Measurements from ENCODE around the gene PLCZ1.
"Not testable (repeated sequence)": the region's sequence is repeated elsewhere in the genome, so short reads cannot be mapped to it uniquely, and the experiment has no call there.

The PLCZ1 gene

DNA sequence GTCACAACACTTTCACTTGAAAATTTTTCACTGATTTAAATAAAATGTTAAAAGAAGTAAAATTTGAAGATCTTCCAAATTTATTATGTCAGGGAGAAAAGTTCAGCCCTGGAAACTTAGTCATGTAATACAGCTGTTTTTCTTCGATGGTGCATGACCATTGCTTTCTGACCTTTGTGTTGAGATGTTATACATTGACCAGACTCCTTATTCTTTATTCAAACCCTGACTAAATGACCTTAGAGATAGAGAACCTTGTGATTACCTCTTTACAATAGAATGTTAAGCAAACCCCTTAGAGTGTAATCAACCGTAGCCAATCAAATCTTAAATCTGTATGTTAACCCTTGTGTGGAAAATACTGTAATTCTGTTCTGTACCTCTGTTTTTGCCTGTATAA is 34.5 kb downstream of the PLCZ1 start:
- DNase-seq = no peak

DNA sequence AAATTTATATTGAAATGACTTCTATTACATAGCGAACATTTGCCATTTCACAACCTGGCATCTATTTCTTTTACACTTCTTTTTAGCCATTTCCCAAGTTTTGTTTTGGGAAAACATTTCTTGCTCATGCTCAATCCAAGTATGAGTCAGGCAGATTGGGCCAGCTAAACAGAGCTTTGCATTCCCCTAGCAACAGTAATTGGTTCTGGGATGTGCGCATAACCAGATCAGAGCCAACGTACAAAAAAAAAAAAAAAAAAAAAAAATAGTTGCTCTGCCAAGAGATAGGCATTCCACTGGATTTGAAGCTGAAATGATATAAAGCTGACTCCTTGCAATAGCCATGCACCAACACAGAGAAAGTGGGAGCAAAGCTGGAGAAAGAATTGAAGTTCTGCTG is 37.5 kb downstream of the PLCZ1 start:
- no peak for DNase-seq

DNA sequence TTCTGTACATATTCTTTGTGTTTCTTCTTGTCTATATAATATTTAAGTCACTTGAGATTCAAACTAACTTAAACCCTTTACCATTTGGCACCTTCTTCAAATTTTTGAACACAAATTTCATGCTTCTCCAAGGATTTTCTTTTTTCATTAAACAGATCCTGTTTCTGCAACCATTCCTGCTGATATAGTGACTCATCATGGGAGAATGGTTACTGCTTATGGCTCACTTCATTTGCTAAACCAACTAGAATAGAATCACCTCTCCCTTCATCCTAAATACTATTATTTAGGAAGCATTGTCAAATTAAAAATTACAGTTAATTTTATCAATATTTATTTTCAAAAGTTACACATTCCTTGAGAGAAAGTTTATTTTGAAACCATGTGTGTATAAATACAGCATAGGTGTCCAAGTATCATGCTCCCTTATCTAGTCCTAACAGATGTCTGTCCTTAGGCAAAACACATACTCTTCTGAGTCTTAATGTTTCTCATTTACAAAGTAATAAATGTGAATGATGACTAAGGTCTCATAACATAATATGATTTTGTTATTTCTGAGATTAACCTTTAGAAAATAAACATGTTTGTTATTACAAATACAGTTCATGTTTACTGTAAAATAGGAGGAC is 40.7 kb downstream of the PLCZ1 start:
- DNase-seq = no peak

DNA sequence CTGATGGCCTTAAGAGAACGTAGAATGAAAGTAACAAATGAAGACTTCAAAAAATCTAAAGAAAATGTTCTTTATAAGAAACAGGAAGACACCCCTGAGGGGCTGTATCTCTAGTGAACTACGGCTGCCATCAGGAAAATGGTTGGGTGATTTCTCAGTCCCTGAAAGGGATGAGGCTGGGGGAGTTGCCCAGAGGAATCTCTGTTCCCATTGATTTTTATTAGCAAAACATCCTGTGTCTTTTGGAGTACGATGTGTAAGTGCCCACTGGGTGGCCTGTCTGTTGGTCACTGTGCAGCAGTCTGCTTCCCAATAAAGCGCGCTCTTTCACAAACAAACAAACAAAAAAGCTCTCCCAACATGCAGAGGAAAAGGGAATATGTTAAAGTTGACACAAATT is 43.8 kb downstream of the PLCZ1 start:
- DNase-seq = not testable (repeated sequence)

DNA sequence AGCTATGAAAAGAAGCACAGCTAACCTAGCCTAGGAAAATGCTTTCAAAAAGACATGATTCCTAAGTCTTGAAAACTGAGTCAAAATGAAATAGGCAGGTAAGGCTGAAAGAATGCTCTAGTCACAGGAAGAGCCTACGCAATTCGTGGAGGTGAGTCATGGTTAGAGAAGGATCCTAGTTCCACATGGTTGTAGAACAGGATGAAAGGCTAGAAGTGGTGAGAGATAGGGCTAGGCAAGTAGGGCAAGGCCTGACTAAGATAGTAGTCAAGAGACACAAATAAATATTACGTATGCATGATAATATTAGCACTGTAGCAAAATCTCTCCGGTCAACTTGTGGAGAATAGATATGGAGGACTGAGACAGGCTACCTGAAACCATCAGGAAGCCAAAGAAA is 47.2 kb downstream of the PLCZ1 start:
- no peak for DNase-seq

DNA sequence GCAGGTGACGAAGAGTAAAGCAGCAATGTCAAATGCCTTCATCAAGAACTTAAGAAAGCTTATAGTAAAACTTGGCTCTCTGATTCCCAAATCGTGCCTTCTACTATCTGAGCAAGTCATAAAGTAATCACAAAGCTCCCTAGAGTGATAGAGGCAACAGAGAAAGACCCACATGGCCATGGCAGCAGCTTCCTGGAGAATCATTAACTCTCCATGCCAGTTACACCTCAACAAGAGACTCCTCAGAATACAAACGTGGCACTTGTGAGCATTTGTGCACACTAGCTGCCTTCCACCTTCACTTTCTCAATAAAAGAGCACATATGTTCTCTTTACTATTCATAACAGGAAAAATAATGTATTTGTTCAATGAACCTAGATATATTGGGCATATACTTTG is 48.0 kb downstream of the PLCZ1 start:
- no peak for DNase-seq

DNA sequence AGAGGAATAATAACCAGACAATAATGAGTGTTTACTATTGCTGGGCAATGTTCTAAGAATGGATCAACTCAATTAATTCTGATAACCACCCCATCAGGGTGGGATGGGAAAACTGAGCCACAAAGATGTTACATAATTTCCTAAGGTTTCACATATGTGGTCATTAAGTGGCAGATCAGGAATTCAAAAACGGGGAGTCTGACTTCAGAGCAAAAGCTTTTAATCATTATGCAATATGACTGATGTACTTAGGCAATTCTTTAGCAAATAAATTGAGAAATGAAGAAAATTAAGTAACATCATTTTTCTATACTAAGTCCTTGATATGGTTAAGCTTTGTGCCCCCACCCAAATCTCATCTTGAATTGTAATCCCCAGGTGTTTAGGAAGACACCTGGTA is 53.4 kb downstream of the PLCZ1 start:
- DNase-seq = no peak

DNA sequence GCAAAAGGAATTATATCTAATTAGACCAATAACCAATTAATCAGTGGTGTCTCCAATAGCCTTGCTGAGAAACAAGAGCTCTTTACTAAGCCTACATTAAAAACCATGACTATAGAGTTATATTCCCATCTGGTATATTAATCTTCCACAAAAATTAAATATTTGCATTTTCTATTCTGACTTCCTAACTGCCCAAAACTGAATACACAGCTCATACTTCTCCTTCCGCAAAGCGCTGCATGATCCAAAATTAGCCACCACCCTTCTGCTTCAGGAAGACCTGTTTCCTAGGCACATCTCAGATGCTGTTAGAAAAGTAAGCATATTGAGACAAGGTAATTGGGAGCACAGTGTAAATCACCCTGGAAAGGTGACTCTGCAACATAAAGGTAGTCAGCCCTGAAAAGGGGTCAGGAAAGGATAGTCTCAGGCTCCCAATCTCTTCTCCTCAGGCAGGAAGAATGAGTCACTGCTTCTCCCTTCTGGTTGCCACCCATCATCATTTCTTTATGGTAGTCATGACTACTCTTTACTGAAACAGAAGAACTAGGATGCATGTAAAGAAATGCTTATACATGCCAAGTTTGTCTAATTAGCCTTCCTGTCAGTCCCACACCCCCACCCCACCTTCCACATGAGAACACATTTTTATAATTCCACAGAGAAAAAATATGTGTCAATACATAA is 54.3 kb downstream of the PLCZ1 start:
- DNase-seq = no peak

DNA sequence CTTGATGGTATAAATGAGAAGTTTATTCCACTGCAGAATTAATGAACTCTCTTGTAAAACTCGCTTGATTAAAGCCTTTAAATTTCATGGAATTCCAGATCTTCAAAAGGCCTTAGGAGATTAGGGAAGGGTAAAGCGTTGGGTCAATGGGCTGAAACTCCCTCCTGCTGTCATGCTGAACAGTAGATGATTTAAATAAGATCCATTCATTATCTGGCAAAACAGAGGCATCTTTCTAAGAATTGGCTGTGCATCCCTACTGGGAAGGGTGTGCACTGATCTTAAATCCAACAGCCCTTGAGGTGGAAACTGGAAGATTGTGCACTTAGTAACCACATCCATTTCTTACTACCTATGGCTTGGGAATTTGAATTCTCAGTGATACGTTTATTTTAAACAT is 56.0 kb downstream of the PLCZ1 start:
- DNase-seq = no peak

DNA sequence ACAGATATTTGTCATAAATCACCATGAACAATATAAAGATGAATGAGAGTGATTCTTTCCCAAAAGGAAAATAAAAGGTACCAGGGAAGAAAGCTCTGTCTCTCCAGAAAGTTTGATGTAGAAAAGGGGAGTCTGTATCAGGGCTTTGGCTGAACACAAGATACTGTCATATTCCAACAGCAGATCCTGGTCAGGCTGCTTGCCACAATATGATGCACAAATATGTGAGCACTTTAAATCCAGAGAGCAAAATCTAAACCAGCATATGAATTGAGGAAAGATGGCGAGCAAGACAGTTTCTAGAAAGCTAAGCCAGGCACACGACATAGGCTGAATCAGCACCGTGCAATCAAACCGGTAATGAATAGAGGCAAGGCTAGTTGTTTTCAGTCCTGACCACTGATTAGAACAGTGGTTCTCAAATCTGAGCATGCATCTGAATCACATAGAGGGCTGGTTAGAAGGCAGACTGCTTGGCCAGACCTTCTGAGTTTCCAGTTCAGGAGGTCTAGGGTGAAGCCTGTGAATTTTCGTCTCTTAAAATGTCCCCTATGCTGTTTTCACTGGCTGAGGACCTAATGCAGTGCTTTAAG is 60.7 kb downstream of the PLCZ1 start:
- DNase-seq = no peak

DNA sequence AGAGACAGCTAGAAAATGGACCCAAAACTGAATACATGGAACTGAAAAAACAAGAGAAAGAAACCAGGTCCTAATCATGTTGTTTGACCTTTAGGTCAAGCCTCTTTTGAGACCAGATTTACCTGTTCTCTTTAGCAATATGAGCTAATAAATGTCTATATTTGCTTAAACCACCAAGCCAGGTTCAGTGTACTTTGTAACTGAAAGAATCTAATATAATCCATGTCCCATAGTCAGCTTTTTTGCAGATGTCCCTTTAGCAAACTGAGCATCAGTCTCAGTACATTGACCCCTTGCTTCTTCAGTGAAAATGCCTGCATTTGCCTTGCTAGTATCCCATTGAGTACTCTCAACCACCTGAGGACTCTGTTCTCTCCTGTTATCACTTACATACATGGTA is 61.7 kb downstream of the PLCZ1 start:
- DNase-seq = no peak

DNA sequence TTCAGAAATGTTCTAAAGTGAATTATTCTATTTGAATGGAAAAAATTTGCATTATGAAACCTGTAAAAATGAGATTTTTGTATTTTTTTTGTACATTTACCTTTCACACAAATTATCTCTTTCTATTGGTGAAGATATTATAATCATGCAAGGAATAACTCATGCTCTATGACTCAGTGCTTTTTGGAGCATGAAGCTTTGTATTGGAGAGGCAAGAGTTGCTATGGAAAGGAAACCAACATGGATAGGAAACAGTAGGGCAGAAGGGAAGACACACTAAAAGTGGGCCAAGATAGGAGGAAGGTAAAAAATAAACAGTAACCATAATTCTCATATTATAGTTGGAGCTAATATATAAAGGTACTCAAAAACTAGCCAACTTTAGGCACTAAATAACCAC is 79.0 kb downstream of the PLCZ1 start:
- DNase-seq = no peak

DNA sequence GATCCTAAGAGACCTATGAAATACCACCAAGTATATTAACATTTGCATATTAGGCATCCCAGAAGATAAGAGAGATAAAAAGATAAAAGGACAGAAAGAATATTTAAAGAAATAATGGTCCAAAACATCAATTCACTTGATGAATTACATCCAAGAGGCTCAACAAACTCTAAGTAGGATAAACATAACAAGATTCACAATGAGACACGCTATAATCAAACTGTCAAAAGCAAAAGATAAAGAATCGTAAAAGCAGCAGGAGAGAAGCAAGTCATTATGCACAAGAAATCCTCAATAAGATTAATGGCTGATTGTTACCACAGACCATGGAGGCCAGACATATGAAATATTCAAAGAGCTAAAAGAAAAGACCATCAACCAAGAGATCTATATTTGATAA is 79.6 kb downstream of the PLCZ1 start:
- no peak for DNase-seq

DNA sequence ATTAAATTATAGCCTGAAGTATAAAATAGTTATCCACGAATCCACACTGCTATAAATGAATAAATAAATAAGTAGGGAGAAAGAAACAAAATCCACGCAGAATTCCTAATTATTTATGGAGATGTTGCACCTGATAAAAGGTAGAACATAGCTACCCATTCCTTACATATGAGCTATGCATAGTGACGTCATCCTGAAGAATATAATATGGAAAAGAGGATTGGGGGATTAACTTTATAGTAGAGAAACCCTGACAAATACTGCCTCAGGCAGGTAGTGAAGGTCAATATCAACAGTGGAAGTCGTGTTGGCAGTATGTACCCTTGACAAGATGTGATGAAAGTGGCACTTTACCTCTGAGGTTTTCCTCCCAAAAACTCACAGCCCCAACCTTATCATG is 82.5 kb downstream of the PLCZ1 start:
- no peak for DNase-seq

DNA sequence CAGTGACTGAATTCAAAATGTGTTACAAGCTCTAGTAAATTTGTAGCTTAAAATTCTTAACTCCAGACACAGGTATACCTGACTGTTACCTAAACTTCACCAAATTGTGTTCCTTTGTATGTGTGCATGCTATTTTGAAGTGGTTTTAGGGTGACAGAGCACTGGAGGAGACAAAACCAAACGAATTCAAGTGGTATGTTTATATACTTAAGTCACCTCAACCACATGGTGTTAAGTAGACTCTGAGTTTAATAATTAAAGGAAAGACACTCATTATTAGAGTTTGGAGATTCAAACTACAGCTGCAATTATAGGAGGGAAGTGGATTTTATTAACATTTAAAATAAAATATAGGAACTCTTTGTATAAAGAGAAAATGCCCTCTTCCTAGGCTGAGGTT is 84.3 kb downstream of the PLCZ1 start:
- DNase-seq = no peak

DNA sequence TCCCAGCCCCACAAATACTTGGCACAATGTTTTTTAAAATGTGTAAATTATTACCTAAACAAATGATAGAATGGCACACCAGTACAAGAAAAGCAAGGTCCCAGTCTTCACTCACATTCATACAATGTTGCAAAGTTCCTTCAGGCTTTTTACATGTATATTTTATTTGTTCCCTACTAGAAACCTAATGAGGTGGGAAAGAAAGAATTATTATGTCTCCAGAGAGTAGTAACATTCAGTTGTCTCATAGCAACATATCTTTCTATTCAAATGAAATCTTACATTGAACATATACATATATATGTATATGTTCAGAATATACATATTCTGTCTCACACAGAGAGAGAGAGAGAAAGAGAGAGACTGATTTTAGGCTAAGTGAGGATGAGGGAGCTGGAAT is 85.2 kb downstream of the PLCZ1 start:
- no peak for DNase-seq

DNA sequence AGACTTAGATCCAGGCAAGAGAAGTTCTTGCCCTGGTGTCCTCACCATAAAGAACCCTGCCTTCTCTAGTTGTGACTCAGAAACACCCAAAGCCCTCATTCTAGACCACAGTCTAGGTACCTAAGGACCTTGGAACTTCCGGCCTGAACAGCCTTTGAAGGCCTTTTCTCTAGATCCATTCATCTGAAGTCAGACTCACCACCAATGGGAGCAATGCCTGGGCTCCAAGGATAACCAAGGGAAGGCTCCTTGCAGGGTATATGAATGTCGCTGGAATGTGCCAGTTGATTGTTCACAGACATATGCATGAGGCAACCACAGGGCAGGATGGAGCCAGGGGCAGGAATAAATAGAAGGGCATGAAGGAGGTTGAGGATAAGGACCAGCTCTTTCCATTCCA is 86.3 kb downstream of the PLCZ1 start:
- DNase-seq = no peak

DNA sequence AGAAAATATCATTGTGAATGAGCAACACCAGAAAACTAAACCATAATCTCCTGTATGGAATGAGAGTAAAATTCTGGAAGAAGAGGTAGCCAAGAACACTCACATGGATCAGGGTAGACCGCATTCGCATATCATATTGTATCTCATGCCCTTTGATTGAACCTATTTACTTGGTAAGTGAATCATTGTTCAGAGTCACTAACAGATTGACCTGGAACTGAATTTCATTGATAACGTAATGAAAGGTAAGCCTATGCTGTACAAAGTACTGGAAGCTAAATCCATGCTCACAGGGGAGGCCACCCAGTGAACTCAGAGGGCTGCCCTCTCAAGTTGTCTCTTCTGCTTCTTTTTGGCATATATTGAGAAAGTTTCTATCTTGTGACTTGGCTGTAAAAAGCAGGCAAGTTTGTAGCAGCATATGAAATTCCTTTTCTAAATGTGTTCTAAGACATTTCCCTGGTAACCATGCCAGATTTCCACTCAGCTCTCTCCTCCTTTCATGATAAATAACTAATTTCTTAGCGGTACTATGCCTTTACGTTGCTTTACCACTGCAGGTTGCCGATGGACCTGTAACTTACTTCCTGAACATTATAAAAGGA is 91.4 kb downstream of the PLCZ1 start:
- no peak for DNase-seq

DNA sequence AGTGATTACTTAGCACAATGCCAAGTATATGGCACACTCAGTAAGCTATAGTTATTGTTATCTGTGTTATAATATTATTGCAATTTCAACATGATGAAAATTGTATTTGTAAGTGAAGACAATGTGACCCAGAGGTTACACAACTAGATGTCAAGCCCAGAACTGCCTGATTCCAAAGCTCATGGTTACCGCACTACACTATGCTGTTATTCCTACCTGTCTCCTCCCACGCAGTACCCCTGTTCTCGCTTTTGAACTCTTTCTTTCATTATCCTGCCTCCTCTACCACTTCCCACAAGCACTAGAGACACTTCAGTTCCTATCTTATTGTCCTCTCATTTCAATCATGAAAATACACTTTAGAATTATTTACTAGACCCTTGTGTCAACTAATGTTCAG is 93.2 kb downstream of the PLCZ1 start:
- no peak for DNase-seq

DNA sequence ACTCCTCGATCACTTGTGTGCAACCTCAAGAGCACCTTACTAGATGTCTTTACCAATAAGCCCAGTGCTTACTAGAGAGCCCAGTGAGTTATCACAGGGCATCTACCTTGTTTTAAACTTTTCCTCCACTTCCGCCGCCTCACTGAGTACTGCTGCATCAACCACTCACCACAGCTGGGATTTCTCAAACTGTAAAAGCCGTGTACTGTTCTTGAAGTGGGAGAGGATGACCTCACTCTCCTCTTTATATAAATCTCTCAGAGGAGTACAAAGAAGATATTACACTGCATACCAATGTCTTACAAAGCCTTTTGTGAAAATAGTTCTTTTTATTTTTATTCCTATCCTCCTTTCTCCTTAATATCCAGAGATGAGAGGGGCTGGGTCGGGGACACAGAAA is 94.1 kb downstream of the PLCZ1 start:
- no peak for DNase-seq

DNA sequence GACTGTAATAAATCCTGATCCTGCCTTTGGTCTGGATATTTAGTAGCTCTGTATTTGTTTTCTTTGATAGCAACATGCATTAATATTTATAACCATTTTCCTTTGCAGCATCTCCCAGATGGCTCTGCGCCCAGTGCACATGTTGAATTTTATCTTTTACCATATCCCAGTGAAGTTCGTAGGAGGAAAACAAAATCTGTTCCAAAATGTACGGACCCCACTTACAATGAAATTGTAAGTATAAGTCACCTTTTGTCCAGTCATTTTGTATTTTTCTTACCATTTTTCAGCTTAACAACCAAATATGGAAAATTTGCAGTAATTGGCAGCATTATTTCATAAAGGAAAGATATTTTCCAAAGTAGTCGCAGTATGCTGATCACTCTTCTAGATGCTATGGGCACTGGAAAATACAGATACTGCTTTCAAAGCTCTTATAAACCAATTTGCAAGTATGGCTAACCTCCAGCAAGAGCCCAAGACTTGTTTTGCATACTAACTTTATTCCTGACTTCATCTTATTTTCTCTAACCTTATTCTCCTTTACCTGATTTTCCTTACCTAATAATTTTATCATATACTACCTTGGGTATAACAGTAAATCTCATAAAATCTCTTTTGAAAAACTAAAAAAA is 97.4 kb downstream of the PLCZ1 start:
- no peak for DNase-seq

DNA sequence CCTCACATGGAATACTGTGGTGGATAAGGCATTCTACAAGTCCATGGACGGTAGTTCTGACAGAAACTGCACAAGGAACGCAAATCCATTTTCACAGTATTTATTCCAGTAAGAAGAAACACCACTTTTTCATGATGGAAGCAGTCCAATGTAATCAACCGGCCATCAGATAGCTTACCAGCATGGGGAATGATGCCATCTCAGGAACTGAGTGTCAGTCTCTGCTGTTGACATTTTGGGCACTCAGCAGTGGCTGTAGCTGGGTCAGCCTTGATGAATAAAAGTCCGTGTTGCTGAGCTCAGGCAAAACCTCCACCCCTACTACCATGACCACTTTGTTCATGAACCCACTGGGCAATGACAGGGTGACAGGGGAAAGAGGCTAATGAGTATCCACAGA is 103.4 kb downstream of the PLCZ1 start:
- no peak for DNase-seq
